Panc1 (cell line): ENCODE data around the gene TLE4. TPM values are rescaled to one million over a fixed set of nuclear protein-coding genes. Genes with fewer than 3 reads are reported as not detected.

Experiments
- ATAC-seq: fragments of 200-7000 bp; cut with Tn5 transposase; 2 replicates; pipeline ENCODE4 v1.9.1; 2020; ENCODE audit warnings: mild to moderate bottlenecking, moderate library complexity
- BruUV-seq: library from RNA; stranded (reverse); fragments of 400-500 nt; replicated peaks from 2 replicates; lab custom pipeline; 2021; lab: Mats Ljungman, UMichigan
- CTCF ChIA-PET: fragments of 300-600 bp; sonication (Branson Sonifier 250); formaldehyde crosslinking; loops from one replicate; lab custom pipeline; 2022; ENCODE audit warnings: antibody characterized with exemption; lab: Charles Lee
- POLR2A ChIA-PET: fragments of 300-600 bp; sonication (Branson Sonifier 250); formaldehyde crosslinking; loops from one replicate; lab custom pipeline; 2022; ENCODE audit warnings: antibody characterized with exemption; lab: Charles Lee
- DNase-seq: peaks from one replicate; pipeline ENCODE4 v3.0.0-alpha.2; 2010; ENCODE audit warnings: low read depth, low spot score
- H3K27ac ChIP-seq: 2 replicates; pipeline ENCODE4 v1.5.1; 2011; ENCODE audit warnings: mild to moderate bottlenecking, low read length, inconsistent platforms
- H3K27me3 ChIP-seq: fragments of 200-500 bp; sonication (Bioruptor generic); 2 replicates; pipeline ENCODE4 v1.6.0; 2014; ENCODE audit warnings: low read length, inconsistent platforms; ENCODE audit not compliant: control insufficient read depth, insufficient read depth
- H3K36me3 ChIP-seq: fragments of 200-500 bp; sonication (Bioruptor generic); 2 replicates; pipeline ENCODE4 v1.5.1; 2014; ENCODE audit warnings: inconsistent platforms, mild to moderate bottlenecking, low read length, moderate library complexity; ENCODE audit not compliant: control insufficient read depth, insufficient read depth
- H3K4me1 ChIP-seq: 2 replicates; pipeline ENCODE4 v1.5.1; 2011; ENCODE audit warnings: inconsistent platforms, mild to moderate bottlenecking, low read length, moderate library complexity; ENCODE audit not compliant: control insufficient read depth, insufficient read depth
- H3K4me3 ChIP-seq, 2 experiments: 2 replicates each; pipeline ENCODE4 v1.5.1; 2011 to 2012; ENCODE audit warnings: low read depth in 2 of 2, low read length in 2 of 2, mild to moderate bottlenecking in 2 of 2, inconsistent platforms in 1 of 2, moderate library complexity in 1 of 2
- H3K9me3 ChIP-seq: fragments of 200-500 bp; sonication (Bioruptor generic); 2 replicates; pipeline ENCODE4 v1.5.1; 2014; ENCODE audit warnings: low read depth, mild to moderate bottlenecking, inconsistent platforms, low read length, moderate library complexity; ENCODE audit not compliant: control insufficient read depth, insufficient read depth
- POLR2AphosphoS5 ChIP-seq: IDR thresholded peaks from 2 replicates; pipeline ENCODE4 v1.6.1; 2012; ENCODE audit warnings: mild to moderate bottlenecking, low read depth, low read length, moderate library complexity
- REST ChIP-seq, 2 experiments: IDR thresholded peaks; 2 replicates each; pipeline ENCODE4 v1.6.1; 2011 to 2012; ENCODE audit warnings: low read depth in 2 of 2, control low read depth in 1 of 2, low read length in 1 of 2, mild to moderate bottlenecking in 1 of 2, moderate library complexity in 1 of 2; ENCODE audit not compliant: insufficient read depth in 1 of 2
- SIN3A ChIP-seq: IDR thresholded peaks from 2 replicates; pipeline ENCODE4 v1.6.1; 2012; ENCODE audit warnings: low read depth, mild to moderate bottlenecking, low read length, moderate library complexity, borderline replicate concordance; ENCODE audit not compliant: insufficient read depth
- TCF7L2 ChIP-seq: IDR thresholded peaks from 2 replicates; pipeline ENCODE4 v1.6.1; 2011; ENCODE audit warnings: mild to moderate bottlenecking, low read depth, low read length, inconsistent platforms
- in situ Hi-C: cut with HindIII; loops from 2 replicates; pipeline ENCODE4 v1.10.0; 2016; ENCODE audit warnings: low sequenced_read_pairs, low pct_unique_long_range_greater_than_20kb
- intact Hi-C: fragments of 100-400 bp; cut with micrococcal nuclease; formaldehyde crosslinking; loops from one replicate; pipeline ENCODE4 v1.10.0; 2022; ENCODE audit not compliant: unreplicated experiment
- total RNA-seq: library from RNA; stranded (reverse); gene quantifications from one replicate; pipeline ENCODE4 v1.2.1, GENCODE V29; 2021; ENCODE audit not compliant: unreplicated experiment
- TF ChIP-seq, protein P1 (sequence below): fragments of 450-650 bp; IDR thresholded peaks from 2 replicates; pipeline ENCODE4 v1.5.1; 2017; ENCODE audit warnings: mild to moderate bottlenecking

The TLE4 gene
- total RNA-seq, 1 experiment from 2014 or later, result 8.7 TPM

GRCh38 chr9:79644048-79644447, 72.3 kb downstream of the TLE4 start:
- in situ Hi-C loops, result no loop called here
- ATAC-seq, result no peak
- ChIA-PET CTCF (no interaction called here), POLR2A (no interaction called here)
- Histone ChIP-seq H3K4me3 (no peak overlapping the region), H3K9me3 (no peaks in the 10 kb centered on the region), H3K36me3 (no peaks in the 10 kb centered on the region), H3K27me3 (no peaks in the 10 kb centered on the region), H3K27ac (no peak overlapping the region), H3K4me1 (no peaks in the 10 kb centered on the region)
- intact Hi-C loops, result no loop called here
- no peak for DNase-seq
- TF ChIP-seq SIN3A (no peak), REST (IDR thresholded peaks at IDR 0.05; ENCODE audit: insufficient read depth in 1 of 2, low read depth in 2 of 2, low read length in 1 of 2) (no peak), POLR2AphosphoS5 (no peak), TCF7L2 (no peak)
- TF ChIP-seq, protein P1, sequence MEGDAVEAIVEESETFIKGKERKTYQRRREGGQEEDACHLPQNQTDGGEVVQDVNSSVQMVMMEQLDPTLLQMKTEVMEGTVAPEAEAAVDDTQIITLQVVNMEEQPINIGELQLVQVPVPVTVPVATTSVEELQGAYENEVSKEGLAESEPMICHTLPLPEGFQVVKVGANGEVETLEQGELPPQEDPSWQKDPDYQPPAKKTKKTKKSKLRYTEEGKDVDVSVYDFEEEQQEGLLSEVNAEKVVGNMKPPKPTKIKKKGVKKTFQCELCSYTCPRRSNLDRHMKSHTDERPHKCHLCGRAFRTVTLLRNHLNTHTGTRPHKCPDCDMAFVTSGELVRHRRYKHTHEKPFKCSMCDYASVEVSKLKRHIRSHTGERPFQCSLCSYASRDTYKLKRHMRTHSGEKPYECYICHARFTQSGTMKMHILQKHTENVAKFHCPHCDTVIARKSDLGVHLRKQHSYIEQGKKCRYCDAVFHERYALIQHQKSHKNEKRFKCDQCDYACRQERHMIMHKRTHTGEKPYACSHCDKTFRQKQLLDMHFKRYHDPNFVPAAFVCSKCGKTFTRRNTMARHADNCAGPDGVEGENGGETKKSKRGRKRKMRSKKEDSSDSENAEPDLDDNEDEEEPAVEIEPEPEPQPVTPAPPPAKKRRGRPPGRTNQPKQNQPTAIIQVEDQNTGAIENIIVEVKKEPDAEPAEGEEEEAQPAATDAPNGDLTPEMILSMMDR, result no peak
- no TSS peak for BruUV-seq

DNA sequence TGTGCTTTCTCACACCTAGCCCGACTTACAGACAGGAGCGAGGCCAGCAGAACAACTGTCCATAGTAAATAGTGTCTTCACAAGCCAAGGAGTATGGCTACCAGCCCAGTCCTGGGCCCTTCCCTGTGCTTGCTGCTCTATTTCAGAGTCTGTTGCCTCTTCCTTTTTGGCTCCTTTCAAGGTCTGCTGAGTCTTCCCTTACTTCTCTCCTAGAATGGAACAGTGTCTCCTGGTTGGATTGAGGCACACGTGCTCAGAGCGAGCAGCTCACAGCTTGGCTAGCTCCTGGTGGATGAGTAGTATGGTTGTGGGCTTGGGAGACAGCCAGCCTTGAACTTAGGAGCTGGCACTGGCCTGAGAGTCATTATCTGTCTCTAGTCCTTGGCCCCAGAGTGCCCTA, 72.8 kb downstream of the TLE4 start:
- in situ Hi-C loops, result no loop called here

More for the DNA sequence above, 72.8 kb downstream of the TLE4 start:
- Histone ChIP-seq H3K27me3 (no peaks in the 10 kb centered on the region), H3K27ac (no peak overlapping the region), H3K36me3 (no peaks in the 10 kb centered on the region), H3K4me1 (no peaks in the 10 kb centered on the region), H3K4me3 (no peak overlapping the region), H3K9me3 (no peaks in the 10 kb centered on the region)
- CTCF ChIA-PET, result no interaction called here
- BruUV-seq, result no TSS peak
- intact Hi-C loops, result no loop called here
- no peak for DNase-seq
- POLR2A ChIA-PET, result no interaction called here
- TF ChIP-seq REST (IDR thresholded peaks at IDR 0.05; ENCODE audit: insufficient read depth in 1 of 2, low read depth in 2 of 2, low read length in 1 of 2), result no peak
- no peak for TF ChIP-seq SIN3A
- TF ChIP-seq, protein P1, result no peak
- no peak for TF ChIP-seq TCF7L2
- no peak for TF ChIP-seq POLR2AphosphoS5
- ATAC-seq, result no peak
